GM23338 (cell line): ENCODE measurements around the gene FLNB. TPM values are rescaled to one million over a fixed set of nuclear protein-coding genes. Genes with fewer than 3 reads are reported as not detected.

Source experiments
- ATAC-seq: fragments of 200-7000 bp; cut with Tn5 transposase; 3 replicates; pipeline ENCODE4 v1.9.1; 2020
- DNase-seq: peaks from one replicate; pipeline ENCODE4 v3.0.0-alpha.2; 2015; ENCODE audit warnings: low spot score
- H2AFZ ChIP-seq: fragments of 200-600 bp; sonication (generic); 2 replicates; pipeline ENCODE4 v1.8.0; 2016; ENCODE audit warnings: antibody characterized with exemption, mild to moderate bottlenecking, moderate library complexity
- H3F3A ChIP-seq: fragments of 200-600 bp; sonication (generic); replicated peaks from 2 replicates; pipeline ENCODE4 v1.8.0; 2017; ENCODE audit warnings: antibody characterized with exemption, mixed run types, low read depth
- H3K27ac ChIP-seq: fragments of 200-600 bp; sonication (generic); 2 replicates; pipeline ENCODE4 v1.6.1; 2016; ENCODE audit warnings: low read depth
- H3K27me3 ChIP-seq: fragments of 200-600 bp; sonication (generic); 2 replicates; pipeline ENCODE4 v1.8.0; 2016; ENCODE audit warnings: mild to moderate bottlenecking, mixed run types, moderate library complexity; ENCODE audit not compliant: insufficient read depth
- H3K36me3 ChIP-seq: fragments of 200-600 bp; sonication (generic); 2 replicates; pipeline ENCODE4 v1.8.0; 2016; ENCODE audit warnings: mild to moderate bottlenecking; ENCODE audit not compliant: insufficient read depth
- H3K4me1 ChIP-seq: fragments of 200-600 bp; sonication (generic); 2 replicates; pipeline ENCODE4 v1.8.0; 2016; ENCODE audit warnings: mild to moderate bottlenecking, moderate library complexity; ENCODE audit not compliant: insufficient read depth
- H3K4me2 ChIP-seq: fragments of 200-600 bp; sonication (generic); 2 replicates; pipeline ENCODE4 v1.7.1; 2017; ENCODE audit warnings: mixed run types
- H3K4me3 ChIP-seq: fragments of 200-600 bp; sonication (generic); 2 replicates; pipeline ENCODE4 v1.6.1; 2016; ENCODE audit warnings: mixed run types
- H3K79me2 ChIP-seq: fragments of 200-600 bp; sonication (generic); replicated peaks from 2 replicates; pipeline ENCODE4 v1.8.0; 2017; ENCODE audit warnings: mild to moderate bottlenecking; ENCODE audit not compliant: insufficient read depth
- H3K9me2 ChIP-seq: fragments of 200-600 bp; sonication (generic); 2 replicates; pipeline ENCODE4 v1.8.0; 2017; ENCODE audit not compliant: insufficient read depth
- H4K20me1 ChIP-seq: fragments of 200-600 bp; sonication (generic); replicated peaks from 2 replicates; pipeline ENCODE4 v1.8.0; 2017; ENCODE audit warnings: mild to moderate bottlenecking; ENCODE audit not compliant: insufficient read depth
- H3K27ac Mint-ChIP-seq: 2 replicates; pipeline ENCODE4 v1.8.0; 2020; ENCODE audit warnings: inconsistent platforms, mild to moderate bottlenecking, moderate library complexity, mixed read lengths
- H3K27me3 Mint-ChIP-seq: 3 replicates; pipeline ENCODE4 v1.8.0; 2022; ENCODE audit warnings: low read depth, mild to moderate bottlenecking, moderate library complexity, mixed read lengths, inconsistent platforms; ENCODE audit not compliant: insufficient read depth, poor library complexity
- H3K36me3 Mint-ChIP-seq: 3 replicates; pipeline ENCODE4 v1.8.0; 2021; ENCODE audit warnings: low read depth, mild to moderate bottlenecking, inconsistent platforms, moderate library complexity, mixed read lengths
- H3K4me1 Mint-ChIP-seq: 3 replicates; pipeline ENCODE4 v1.8.0; 2020; ENCODE audit warnings: mild to moderate bottlenecking, inconsistent platforms, mixed read lengths
- H3K4me3 Mint-ChIP-seq: 3 replicates; pipeline ENCODE4 v1.8.0; 2021; ENCODE audit warnings: moderate library complexity, mild to moderate bottlenecking, inconsistent platforms, mixed read lengths
- H3K9me3 Mint-ChIP-seq: 3 replicates; pipeline ENCODE4 v1.8.0; 2020; ENCODE audit warnings: moderate library complexity, mild to moderate bottlenecking, inconsistent platforms, mixed read lengths
- ETS1 ChIP-seq: IDR thresholded peaks from 2 replicates; pipeline ENCODE4 v1.6.1; 2016; ENCODE audit warnings: antibody characterized with exemption
- EZH2 ChIP-seq: fragments of 200-600 bp; sonication (generic); IDR thresholded peaks from one replicate; pipeline ENCODE4 v1.8.0; 2017; ENCODE audit warnings: antibody characterized with exemption, mild to moderate bottlenecking, low read depth; ENCODE audit not compliant: unreplicated experiment
- EZH2phosphoT487 ChIP-seq: fragments of 200-600 bp; sonication (generic); IDR thresholded peaks from one replicate; pipeline ENCODE4 v1.8.1; 2018; ENCODE audit warnings: antibody characterized with exemption; ENCODE audit not compliant: unreplicated experiment
- JUNB ChIP-seq: IDR thresholded peaks from one replicate; pipeline ENCODE4 v1.6.1; 2016; ENCODE audit warnings: antibody characterized with exemption; ENCODE audit not compliant: unreplicated experiment
- NANOG ChIP-seq: IDR thresholded peaks from 2 replicates; pipeline ENCODE4 v1.6.1; 2016; ENCODE audit warnings: antibody characterized with exemption, borderline replicate concordance
- REST ChIP-seq: IDR thresholded peaks from one replicate; pipeline ENCODE4 v1.6.1; 2018; ENCODE audit warnings: antibody characterized with exemption; ENCODE audit not compliant: unreplicated experiment
- STAT1 ChIP-seq: IDR thresholded peaks from one replicate; pipeline ENCODE4 v1.6.1; 2016; ENCODE audit warnings: antibody characterized with exemption; ENCODE audit not compliant: unreplicated experiment
- ZNF114 ChIP-seq: fragments of 250-450 bp; sonication (Bioruptor Pico); IDR thresholded peaks from 2 replicates; pipeline ENCODE4 v1.5.0; 2020; ENCODE audit warnings: mild to moderate bottlenecking, moderate library complexity
- ZNF462 ChIP-seq: fragments of 250-450 bp; sonication (Bioruptor Pico); IDR thresholded peaks from 2 replicates; pipeline ENCODE4 v1.5.0; 2020; ENCODE audit warnings: mild to moderate bottlenecking, moderate library complexity
- polyA plus RNA-seq: library from polyadenylated mRNA; unstranded; fragments of >200 nt; fragmentation: Nextera tagmentation; extraction: Ambion mirVana; gene quantifications from 2 replicates; pipeline ENCODE4 v1.2.1, GENCODE V29; 2016
- total RNA-seq: library from RNA; depleted of rRNA; stranded (reverse); fragments of >200 nt; shearing (Covaris generic); gene quantifications from 2 replicates; pipeline ENCODE4 v1.2.3, GENCODE V29; 2014

FLNB gene
- total and polyA plus RNA-seq, 2 experiments from 2014 or later = 39.7 to 179 TPM

DNA sequence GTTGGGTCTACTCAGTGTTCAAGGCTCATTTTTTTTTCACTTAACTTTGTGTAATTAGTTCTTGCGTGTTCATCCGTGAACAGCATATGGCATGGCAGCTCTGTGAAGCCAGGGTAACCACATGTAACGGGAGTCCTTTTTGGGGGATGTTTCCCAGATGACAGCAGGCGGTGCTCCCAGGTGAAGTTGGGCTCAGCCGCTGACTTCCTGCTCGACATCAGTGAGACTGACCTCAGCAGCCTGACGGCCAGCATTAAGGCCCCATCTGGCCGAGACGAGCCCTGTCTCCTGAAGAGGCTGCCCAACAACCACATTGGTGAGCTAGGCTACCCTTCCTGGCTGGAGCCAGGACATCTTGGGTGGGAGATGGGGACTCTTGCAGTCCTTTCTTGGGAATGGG is 139.8 kb downstream of the FLNB start (continued):
- no peak for TF ChIP-seq ZNF462 (CRISPR knock-in tag)

GRCh38 chr3:58150130-58150809 is 142.0 kb downstream of the FLNB start:
- Mint-ChIP-seq H3K9me3 (no peaks in the 10 kb centered on the region), H3K27ac (no peak overlapping the region), H3K36me3 (peaks cover 56% of the 10 kb centered on the region), H3K4me3 (no peak overlapping the region), H3K27me3 (peaks cover 4% of the 10 kb centered on the region), H3K4me1 (no peaks in the 10 kb centered on the region)
- no peak overlapping the region for H3K4me3 ChIP-seq
- H3K79me2 ChIP-seq = no peaks in the 10 kb centered on the region
- H3K27me3 ChIP-seq = no peaks in the 10 kb centered on the region
- H3F3A ChIP-seq = no peaks in the 10 kb centered on the region
- ATAC-seq (no peak), DNase-seq (no peak)
- no peak overlapping the region for H3K4me2 ChIP-seq
- H3K36me3 ChIP-seq = peaks cover 54% of the 10 kb centered on the region
- H2AFZ ChIP-seq = no peak overlapping the region
- no peaks in the 10 kb centered on the region for H3K9me2 ChIP-seq
- H3K4me1 ChIP-seq = no peaks in the 10 kb centered on the region
- H4K20me1 ChIP-seq = peaks cover 6% of the 10 kb centered on the region
- no peak overlapping the region for H3K27ac ChIP-seq
- TF ChIP-seq JUNB = no peak
- TF ChIP-seq EZH2phosphoT487 = no peak
- TF ChIP-seq REST = no peak
- TF ChIP-seq ZNF114 (CRISPR knock-in tag) = no peak
- no peak for TF ChIP-seq STAT1
- no peak for TF ChIP-seq EZH2
- no peak for TF ChIP-seq NANOG
- TF ChIP-seq ETS1 = no peak
